H9 (cell line): ENCODE results near the gene PARD3. TPM values are rescaled to one million over a fixed set of nuclear protein-coding genes. Genes with fewer than 3 reads are reported as not detected.

ENCODE experiments used
- DNase-seq: peaks from one replicate; pipeline ENCODE4 v3.0.0-alpha.2; 2017
- H2AFZ ChIP-seq: one replicate; pipeline ENCODE4 v1.6.1; 2013; ENCODE audit warnings: mild to moderate bottlenecking, low read length, control low read depth, moderate library complexity
- H2AK5ac ChIP-seq: 2 replicates; pipeline ENCODE4 v1.6.1; 2013; ENCODE audit warnings: low read length, control low read depth, mixed read lengths; ENCODE audit not compliant: insufficient read length
- H2BK120ac ChIP-seq: one replicate; pipeline ENCODE4 v1.6.1; 2013; ENCODE audit warnings: low read depth, mild to moderate bottlenecking, low read length, control low read depth, inconsistent platforms; ENCODE audit not compliant: poor library complexity, severe bottlenecking
- H2BK12ac ChIP-seq: 2 replicates; pipeline ENCODE4 v1.6.1; 2013; ENCODE audit warnings: low read length, control low read depth, mixed read lengths, low read depth; ENCODE audit not compliant: insufficient read length
- H2BK15ac ChIP-seq: 2 replicates; pipeline ENCODE4 v1.6.1; 2013; ENCODE audit warnings: low read depth, low read length, control low read depth
- H2BK20ac ChIP-seq: one replicate; pipeline ENCODE4 v1.6.1; 2013; ENCODE audit warnings: low read depth, mild to moderate bottlenecking, low read length, control low read depth, inconsistent platforms; ENCODE audit not compliant: poor library complexity, severe bottlenecking
- H2BK5ac ChIP-seq: 2 replicates; pipeline ENCODE4 v1.6.1; 2013; ENCODE audit warnings: low read length, control low read depth, mixed read lengths; ENCODE audit not compliant: insufficient read length
- H3K14ac ChIP-seq: 2 replicates; pipeline ENCODE4 v1.6.1; 2013; ENCODE audit warnings: low read length, control low read depth; ENCODE audit not compliant: insufficient read depth
- H3K18ac ChIP-seq: 2 replicates; pipeline ENCODE4 v1.6.1; 2013; ENCODE audit warnings: low read depth, mild to moderate bottlenecking, mixed read lengths, low read length, control low read depth; ENCODE audit not compliant: insufficient read length
- H3K23ac ChIP-seq: 2 replicates; pipeline ENCODE4 v1.6.1; 2013; ENCODE audit warnings: low read length, control low read depth, mixed read lengths, low read depth; ENCODE audit not compliant: insufficient read length
- H3K23me2 ChIP-seq: 2 replicates; pipeline ENCODE4 v1.6.1; 2013; ENCODE audit warnings: low read depth, mild to moderate bottlenecking, mixed read lengths, low read length, control low read depth; ENCODE audit not compliant: insufficient read length, poor library complexity, severe bottlenecking
- H3K27ac ChIP-seq: 2 replicates; pipeline ENCODE4 v1.5.1; 2013; ENCODE audit warnings: low read length, control low read depth, mixed read lengths, low read depth; ENCODE audit not compliant: insufficient read length
- H3K27me3 ChIP-seq: 2 replicates; pipeline ENCODE4 v1.6.1; 2013; ENCODE audit warnings: low read length, control low read depth, inconsistent platforms; ENCODE audit not compliant: insufficient read depth
- H3K4ac ChIP-seq: 2 replicates; pipeline ENCODE4 v1.6.1; 2013; ENCODE audit warnings: low read depth, mild to moderate bottlenecking, control low read depth, inconsistent platforms, low read length, moderate library complexity
- H3K4me1 ChIP-seq: 2 replicates; pipeline ENCODE4 v1.6.1; 2013; ENCODE audit warnings: low read length, control low read depth, inconsistent platforms; ENCODE audit not compliant: insufficient read depth
- H3K4me2 ChIP-seq: 2 replicates; pipeline ENCODE4 v1.6.1; 2013; ENCODE audit warnings: low read length, control low read depth, mixed read lengths; ENCODE audit not compliant: insufficient read length, insufficient read depth
- H3K56ac ChIP-seq: 2 replicates; pipeline ENCODE4 v1.6.1; 2013; ENCODE audit warnings: low read depth, mild to moderate bottlenecking, mixed read lengths, low read length, control low read depth; ENCODE audit not compliant: insufficient read length
- H3K79me1 ChIP-seq: 2 replicates; pipeline ENCODE4 v1.6.1; 2013; ENCODE audit warnings: low read depth, mild to moderate bottlenecking, moderate library complexity, low read length, control low read depth, inconsistent platforms; ENCODE audit not compliant: insufficient read depth, poor library complexity, severe bottlenecking
- H3K79me2 ChIP-seq: 2 replicates; pipeline ENCODE4 v1.6.1; 2013; ENCODE audit warnings: low read length, control low read depth, inconsistent platforms; ENCODE audit not compliant: insufficient read depth
- H3K9ac ChIP-seq: 2 replicates; pipeline ENCODE4 v1.6.1; 2013; ENCODE audit warnings: low read length, control low read depth, mixed read lengths; ENCODE audit not compliant: insufficient read length; ENCODE audit errors: extremely low read depth
- H3K9me3 ChIP-seq: one replicate; pipeline ENCODE4 v1.6.1; 2013; ENCODE audit warnings: low read depth, low read length, inconsistent platforms; ENCODE audit not compliant: control insufficient read depth
- H3T11ph ChIP-seq: one replicate; pipeline ENCODE4 v1.6.1; 2013; ENCODE audit warnings: mild to moderate bottlenecking, low read length, control low read depth, inconsistent platforms
- H4K20me1 ChIP-seq: one replicate; pipeline ENCODE4 v1.6.1; 2013; ENCODE audit not compliant: control insufficient read depth, insufficient read length, insufficient read depth
- H4K5ac ChIP-seq: 2 replicates; pipeline ENCODE4 v1.6.1; 2013; ENCODE audit warnings: low read depth, mild to moderate bottlenecking, mixed read lengths, low read length, control low read depth; ENCODE audit not compliant: insufficient read length
- H4K8ac ChIP-seq: replicated peaks from 2 replicates; pipeline ENCODE4 v1.6.1; 2013; ENCODE audit warnings: low read length, control low read depth, mixed read lengths, low read depth; ENCODE audit not compliant: insufficient read length
- H4K91ac ChIP-seq: 2 replicates; pipeline ENCODE4 v1.6.1; 2013; ENCODE audit warnings: low read depth, mild to moderate bottlenecking, moderate library complexity, mixed read lengths, low read length, control low read depth; ENCODE audit not compliant: insufficient read length
- H3K27ac Mint-ChIP-seq, 3 experiments: 2 replicates in 2 of 3; 3 replicates in 1 of 3; pipeline ENCODE4 v1.8.0; 2020 to 2021; ENCODE audit warnings: mixed read lengths in 3 of 3, mild to moderate bottlenecking in 1 of 3, moderate library complexity in 1 of 3
- H3K27me3 Mint-ChIP-seq: 2 replicates; pipeline ENCODE4 v1.8.0; 2021; ENCODE audit warnings: low read depth, mild to moderate bottlenecking, moderate library complexity, mixed read lengths
- H3K36me3 Mint-ChIP-seq, 3 experiments: 2 replicates in 2 of 3; 3 replicates in 1 of 3; pipeline ENCODE4 v1.8.0; 2020 to 2021; ENCODE audit warnings: low read depth in 3 of 3, mixed read lengths in 3 of 3; ENCODE audit not compliant: insufficient read depth in 1 of 3
- H3K4me1 Mint-ChIP-seq, 2 experiments: 2 replicates each; pipeline ENCODE4 v1.8.0; 2020; ENCODE audit warnings: mixed read lengths in 2 of 2
- H3K4me3 Mint-ChIP-seq, 2 experiments: 2 replicates in 1 of 2; 3 replicates in 1 of 2; pipeline ENCODE4 v1.8.0; 2020 to 2021; ENCODE audit warnings: mild to moderate bottlenecking in 2 of 2, mixed read lengths in 2 of 2, moderate library complexity in 1 of 2
- H3K9me3 Mint-ChIP-seq, 2 experiments: 2 replicates in 1 of 2; 3 replicates in 1 of 2; pipeline ENCODE4 v1.8.0; 2020; ENCODE audit warnings: mild to moderate bottlenecking in 2 of 2, mixed read lengths in 2 of 2, moderate library complexity in 1 of 2
- CTCF ChIP-seq: fragments of 200-600 bp; sonication (generic); conservative IDR thresholded peaks from 3 replicates; pipeline ENCODE4 v1.8.0; 2021; ENCODE audit warnings: antibody characterized with exemption, mild to moderate bottlenecking
- WGBS: extraction: QIAGEN DNeasy Blood & Tissue Kit; methylation state at CpG from one replicate; pipeline ENCODE4 v1.1.7; 2013; ENCODE audit warnings: missing lambda C conversion rate, low lambda C conversion rate, mixed read lengths; ENCODE audit not compliant: insufficient read length; ENCODE audit errors: extremely low coverage; 5-methylcytosine and 5-hydroxymethylcytosine counted together
- total RNA-seq: library from RNA; stranded (reverse); gene quantifications from 2 replicates; pipeline ENCODE4 v1.2.1, GENCODE V29; 2021

PARD3 gene
- total RNA-seq, 1 experiment from 2014 or later, result 44.7 TPM

DNA sequence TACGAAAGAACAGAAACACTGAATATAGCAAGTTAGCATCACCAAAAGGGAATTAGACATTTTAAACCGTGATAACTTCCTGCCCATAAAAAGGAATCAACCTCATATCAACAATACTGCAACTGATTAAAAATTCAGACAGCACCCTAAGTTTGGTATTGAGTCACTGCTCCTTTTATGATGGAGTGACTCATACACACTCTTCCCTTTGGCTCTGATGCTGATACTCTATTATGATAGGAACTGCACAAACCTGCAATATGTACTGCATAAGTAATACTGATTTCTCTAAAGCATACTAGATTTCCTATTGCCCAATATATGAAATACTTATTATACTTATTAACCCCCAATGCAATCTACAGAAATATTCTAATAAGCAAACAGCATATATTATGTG is 118.7 kb downstream of the PARD3 start:
- TF ChIP-seq CTCF, result no peak
- Histone ChIP-seq H3K27me3 (no peaks in the 10 kb centered on the region), H3K4me2 (no peak overlapping the region), H3K23me2 (no peaks in the 10 kb centered on the region), H2BK12ac (no peak overlapping the region), H3K23ac (no peak overlapping the region), H3K9me3 (no peaks in the 10 kb centered on the region), H2BK15ac (no peak overlapping the region), H3T11ph (no peak overlapping the region), H3K27ac (no peak overlapping the region), H2BK120ac (no peak overlapping the region), H3K9ac (no peak overlapping the region), H4K8ac (no peak overlapping the region), H3K14ac (no peak overlapping the region), H3K56ac (no peak overlapping the region), H3K4ac (no peak overlapping the region), H3K4me1 (0 out of 2 replicates have a peak, but pooled peaks cover 2% of the 10 kb centered on the region), H3K79me1 (peaks cover 9% of the 10 kb centered on the region), H2AK5ac (no peak overlapping the region), H3K18ac (no peak overlapping the region), H3K79me2 (peaks cover 5% of the 10 kb centered on the region; the same call in 1 of the 2 replicates), H2BK5ac (no peak overlapping the region), H2AFZ (no peak overlapping the region), H4K91ac (no peak overlapping the region), H2BK20ac (no peak overlapping the region), H4K5ac (no peak overlapping the region), H4K20me1 (no peaks in the 10 kb centered on the region)
- Mint-ChIP-seq H3K4me1 (peaks cover 11 to 12% of the 10 kb centered on the region in 2 experiments), H3K36me3 (peaks cover 8 to 20% (median 20%) of the 10 kb centered on the region in 3 experiments), H3K27me3 (no peaks in the 10 kb centered on the region), H3K27ac (no peak overlapping the region), H3K9me3 (peaks cover 0 to 2% of the 10 kb centered on the region in 2 experiments; a peak in 1 of 5 replicates), H3K4me3 (no peak overlapping the region)
- no peak for DNase-seq
- no CpG with 5 or more reads among the region's 2 CpGs for WGBS
